ENCODE measurements around the gene DNAH7. TPM values are rescaled to one million over a fixed set of nuclear protein-coding genes. Genes with fewer than 3 reads are reported as not detected.
"Not testable (repeated sequence)": the region's sequence is repeated elsewhere in the genome, so short reads cannot be mapped to it uniquely, and the experiment has no call there.

Gene DNAH7
- total RNA-seq, 1 donor from 2014 or later: 0.12 TPM

DNA sequence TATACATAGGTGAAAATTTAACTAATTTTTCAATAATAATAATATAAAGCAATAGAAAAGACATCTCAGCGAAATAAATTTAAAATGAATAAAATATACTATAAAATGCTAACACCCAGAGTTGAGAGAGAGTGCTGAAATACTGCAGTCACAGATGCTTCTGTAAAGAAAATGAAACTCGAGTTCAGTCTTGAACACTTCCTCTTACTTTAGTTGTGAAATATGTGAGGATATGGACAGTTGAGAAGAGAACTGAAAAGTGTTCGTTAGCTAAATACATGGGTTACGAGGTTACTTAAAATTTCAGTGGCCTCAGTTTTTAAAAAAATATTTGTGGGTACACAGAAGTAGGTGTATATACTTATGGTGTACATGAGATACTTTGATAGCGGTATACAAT lies 106.8 kb downstream of the DNAH7 start:
- ATAC-seq: no peak

DNA sequence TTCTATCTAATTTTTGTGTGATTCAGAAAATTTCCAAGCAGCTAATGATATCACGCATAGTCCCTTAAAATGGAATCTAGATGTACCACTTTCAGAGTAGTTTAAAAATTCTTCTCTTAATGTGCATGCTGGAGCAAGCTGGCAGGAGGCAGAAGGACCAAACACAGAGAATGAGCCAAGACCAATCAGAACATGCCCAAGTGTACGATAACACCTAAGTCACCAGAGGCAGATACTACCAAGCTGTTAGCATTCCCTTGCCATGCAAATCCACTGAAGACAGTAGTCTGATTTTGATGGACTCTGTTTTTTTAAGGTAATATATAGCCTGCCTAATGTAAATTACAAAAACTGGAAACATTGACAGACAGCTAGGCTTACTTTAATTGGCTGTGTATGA lies 109.3 kb downstream of the DNAH7 start:
- ATAC-seq: no peak

- ATAC-seq: no peak
Measured at GRCh38 chr2:195956725-195957124, 111.9 kb downstream of the DNAH7 start.

GRCh38 chr2:195945056-195945455 lies 123.6 kb downstream of the DNAH7 start:
- no peak for ATAC-seq

GRCh38 chr2:195937176-195937575 lies 131.5 kb downstream of the DNAH7 start:
- no peak for ATAC-seq

DNA sequence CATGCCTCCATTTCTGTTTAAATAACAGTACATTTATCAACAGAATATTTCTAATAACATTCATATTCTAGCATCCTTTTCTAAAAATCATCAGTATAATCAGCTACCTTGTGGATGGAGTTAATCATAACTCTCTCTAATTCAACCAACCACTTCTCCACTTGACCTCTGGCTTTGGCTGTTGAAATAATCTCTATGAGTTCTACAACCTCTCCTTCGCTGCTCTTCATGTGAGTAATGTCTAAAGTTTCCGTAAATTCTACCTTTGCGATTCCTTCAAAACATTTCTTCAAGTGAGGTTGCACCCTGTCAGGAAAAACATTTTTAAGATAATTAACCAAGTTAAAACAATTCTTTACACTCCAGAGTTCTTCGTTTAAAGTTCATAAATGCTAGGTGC lies 134.2 kb downstream of the DNAH7 start:
- no peak for ATAC-seq

GRCh38 chr2:195929531-195929930 lies 139.1 kb downstream of the DNAH7 start:
- no peak for ATAC-seq

GRCh38 chr2:195925120-195925519 lies 143.5 kb downstream of the DNAH7 start:
- ATAC-seq: no peak

- ATAC-seq: no peak
Measured at GRCh38 chr2:195923889-195924288, 144.7 kb downstream of the DNAH7 start.

DNA sequence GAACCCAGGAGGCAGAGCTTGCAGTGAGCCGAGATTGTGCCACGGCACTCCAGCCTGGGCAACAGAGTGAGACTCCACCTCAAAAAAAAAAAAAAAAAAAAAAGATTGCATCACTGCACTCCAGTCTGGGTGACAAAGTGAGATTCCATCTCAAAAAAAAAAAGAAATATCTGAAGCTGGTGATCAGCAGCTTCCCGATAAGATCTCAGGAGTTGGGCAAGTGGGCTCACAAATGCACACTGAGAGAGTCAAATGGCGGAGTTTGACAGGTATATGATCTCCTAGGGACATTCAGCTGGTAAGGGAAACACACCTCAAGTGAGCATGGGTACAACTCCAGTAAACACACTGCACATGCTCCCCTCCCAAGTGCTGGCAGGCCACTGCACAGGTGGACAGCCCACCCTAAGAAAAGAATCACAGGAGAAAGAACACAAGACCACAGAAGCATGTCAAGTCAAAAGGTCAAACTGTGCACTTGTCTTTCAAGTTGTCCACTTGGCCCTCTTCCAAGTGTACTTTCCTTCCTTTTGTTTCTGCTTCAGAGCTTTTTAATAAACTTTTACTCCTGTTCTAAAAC lies 151.5 kb downstream of the DNAH7 start:
- not testable (repeated sequence) for ATAC-seq

- no peak for ATAC-seq
Measured at GRCh38 chr2:195912079-195912478, 156.6 kb downstream of the DNAH7 start.

DNA sequence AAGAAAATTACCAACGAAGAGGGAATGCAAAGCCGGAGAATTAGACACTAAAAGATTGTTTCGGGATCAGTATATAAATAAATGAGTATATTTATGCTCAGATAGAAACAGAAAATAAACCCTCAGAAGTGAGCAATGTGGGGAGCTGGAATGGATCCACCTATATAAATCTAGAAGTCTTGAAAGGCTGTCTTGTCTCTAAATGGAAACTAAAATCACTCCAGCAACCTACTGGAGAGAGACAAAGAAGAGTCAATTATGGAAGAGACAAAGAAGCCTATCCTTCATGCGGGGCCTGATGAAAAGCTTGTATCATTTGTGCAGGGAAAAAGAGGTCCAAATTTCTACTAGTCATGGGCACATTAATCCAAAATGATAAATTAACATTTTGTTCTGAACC lies 158.1 kb downstream of the DNAH7 start:
- no peak for ATAC-seq

DNA sequence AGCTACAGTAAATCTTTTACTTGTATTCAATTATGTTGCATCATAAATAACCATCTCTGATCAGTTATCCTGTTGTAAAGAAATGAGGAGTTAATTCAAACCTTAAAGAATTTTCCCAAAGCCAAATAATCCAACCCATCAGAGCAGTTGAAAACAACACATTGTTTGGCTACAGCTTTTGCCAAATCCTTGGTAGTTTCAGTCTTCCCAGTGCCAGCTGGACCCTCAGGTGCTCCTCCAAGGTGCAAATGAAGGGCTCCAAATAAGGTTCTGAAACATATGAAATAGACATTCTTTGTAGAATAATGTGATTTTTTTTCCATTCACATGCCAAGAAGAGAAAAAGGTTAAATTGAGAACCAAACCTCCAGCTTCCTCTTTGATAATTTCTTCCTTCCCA lies 158.7 kb downstream of the DNAH7 start:
- no peak for ATAC-seq

DNA sequence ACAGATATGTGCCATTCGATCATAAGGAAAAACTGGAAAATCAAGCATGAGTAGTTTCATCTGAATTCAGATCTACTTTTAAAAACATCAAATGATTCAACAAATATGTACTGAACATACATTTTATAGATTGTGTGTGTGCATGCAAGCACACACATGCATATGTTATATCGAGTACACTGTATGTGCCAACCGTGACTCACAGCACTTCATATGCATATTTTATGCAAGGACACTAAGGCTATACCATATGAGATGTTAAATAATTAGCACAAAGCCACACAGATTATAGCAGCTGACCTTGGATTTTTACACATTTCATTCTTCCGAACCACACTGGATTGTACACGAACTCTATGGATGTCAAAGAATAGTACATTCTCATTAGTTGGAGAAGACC lies 161.2 kb downstream of the DNAH7 start:
- ATAC-seq: no peak

DNA sequence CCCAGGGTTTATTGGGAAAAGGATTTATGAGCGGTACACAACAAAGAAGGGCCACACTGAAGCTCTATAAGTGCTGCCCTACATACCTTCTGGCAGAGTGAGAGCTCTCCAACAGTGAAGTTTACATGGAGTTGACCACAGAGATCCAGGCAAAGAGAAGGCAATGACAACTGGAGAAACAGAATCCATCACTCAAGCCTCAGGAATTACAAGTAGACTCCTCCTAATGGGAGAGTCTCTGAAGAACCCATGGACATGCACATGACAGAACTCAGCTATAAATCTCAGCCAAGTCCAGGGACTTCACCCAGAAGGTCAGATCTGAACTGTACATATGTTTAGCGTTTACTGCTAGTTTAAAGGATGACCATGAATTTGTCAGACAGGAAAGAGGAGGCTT lies 164.7 kb downstream of the DNAH7 start:
- no peak for ATAC-seq

DNA sequence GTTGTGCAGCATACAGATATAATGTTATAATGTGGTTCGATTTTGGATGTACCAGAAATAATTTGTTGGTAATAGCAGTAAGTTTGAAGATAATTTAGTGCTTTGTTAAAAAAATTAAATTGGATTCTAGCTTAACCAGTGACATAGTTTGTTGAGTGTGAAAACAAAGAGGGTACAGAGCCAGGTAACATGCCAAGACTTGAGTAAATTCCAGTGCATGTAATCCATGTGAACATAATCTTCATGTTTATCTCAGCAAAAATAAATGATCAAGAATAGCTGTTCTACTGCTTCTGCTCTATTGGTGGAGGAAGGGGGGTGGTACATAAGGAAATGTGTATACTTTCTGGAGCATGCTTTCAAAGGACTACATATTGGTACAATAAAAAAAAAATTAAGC lies 165.8 kb downstream of the DNAH7 start:
- ATAC-seq: no peak

- no peak for ATAC-seq
Measured at GRCh38 chr2:195899226-195899625, 169.4 kb downstream of the DNAH7 start.

- no peak for ATAC-seq
Measured at GRCh38 chr2:195898505-195899191, 170.0 kb downstream of the DNAH7 start.

- no peak for ATAC-seq
Measured at GRCh38 chr2:195891081-195891480, 177.6 kb downstream of the DNAH7 start.

- ATAC-seq: no peak
Measured at GRCh38 chr2:195879153-195879552, 189.5 kb downstream of the DNAH7 start.

DNA sequence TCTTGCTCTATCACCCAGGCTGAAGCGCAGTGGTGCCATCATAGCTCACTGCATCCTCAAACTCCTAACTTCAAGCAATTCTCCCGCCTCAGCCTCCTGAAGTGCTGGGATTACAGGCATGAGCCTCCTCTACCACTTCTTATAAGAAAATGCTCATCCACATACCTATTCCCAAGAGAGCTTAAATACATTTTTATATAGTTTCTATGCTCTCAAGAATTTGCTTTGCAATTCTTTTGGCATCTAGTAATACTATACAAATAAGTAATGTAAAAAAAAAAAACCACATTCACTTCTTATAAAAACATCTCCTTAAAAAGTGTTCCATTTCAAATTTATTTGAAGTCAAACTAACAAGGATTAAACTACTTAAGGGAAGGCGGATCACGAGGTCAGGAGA lies 197.3 kb downstream of the DNAH7 start:
- no peak for ATAC-seq

DNA sequence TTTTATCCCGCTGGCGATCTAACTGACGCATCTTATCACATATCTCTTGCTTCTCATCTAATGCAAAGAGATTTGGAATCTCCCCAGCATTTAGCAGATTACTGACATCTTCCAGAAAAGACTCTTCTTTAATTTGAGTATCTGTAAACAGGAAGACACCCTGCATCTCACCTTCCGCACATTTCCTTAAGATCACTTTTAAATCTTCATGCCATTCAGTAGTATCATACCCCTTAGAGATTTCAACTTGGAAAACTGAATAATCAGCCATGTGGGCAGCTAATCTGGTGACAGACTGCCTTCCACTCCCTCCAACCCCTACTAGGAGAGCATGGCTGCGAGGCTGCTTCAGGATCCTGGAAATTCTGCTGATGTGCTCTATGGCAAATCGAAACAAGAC lies 204.3 kb downstream of the DNAH7 start:
- ATAC-seq: no peak

DNA sequence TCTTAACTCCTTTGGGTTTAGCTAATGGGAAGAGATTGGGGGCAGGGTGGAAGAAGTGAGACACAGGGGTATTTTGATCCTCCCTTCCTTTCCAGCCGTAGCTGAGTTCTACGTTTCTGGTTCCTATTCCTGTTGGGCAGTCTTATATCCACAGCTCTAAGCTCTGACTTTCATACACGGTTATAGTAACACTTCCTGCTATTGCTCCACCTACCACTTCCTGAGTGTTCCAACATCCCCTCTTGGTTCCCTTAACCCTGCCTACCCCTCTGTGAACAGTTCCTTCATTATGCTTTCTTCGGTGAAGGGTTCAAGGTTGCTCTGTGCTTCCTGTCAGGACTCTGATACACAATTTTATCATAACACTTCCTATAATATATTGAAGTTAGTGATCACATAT lies 205.1 kb downstream of the DNAH7 start:
- no peak for ATAC-seq

DNA sequence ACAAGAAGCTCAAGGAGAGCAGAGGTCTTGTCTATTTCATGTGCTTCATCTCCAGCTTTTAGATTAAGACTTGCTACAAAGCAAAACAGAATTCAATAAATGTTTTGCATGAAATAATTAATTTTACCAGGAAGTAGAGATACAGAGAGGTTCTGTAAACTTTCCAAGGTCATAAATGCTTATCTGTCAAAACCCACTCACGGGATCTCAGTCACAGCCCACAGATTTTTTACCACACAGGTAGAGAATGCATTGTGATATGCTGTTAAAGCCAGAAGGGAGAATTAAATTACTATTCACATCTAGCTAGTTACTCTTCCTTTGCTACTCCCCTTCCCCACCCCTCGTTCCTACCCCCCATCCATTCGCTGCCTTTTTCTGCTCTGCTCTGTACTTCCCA lies 205.5 kb downstream of the DNAH7 start:
- no peak for ATAC-seq

DNA sequence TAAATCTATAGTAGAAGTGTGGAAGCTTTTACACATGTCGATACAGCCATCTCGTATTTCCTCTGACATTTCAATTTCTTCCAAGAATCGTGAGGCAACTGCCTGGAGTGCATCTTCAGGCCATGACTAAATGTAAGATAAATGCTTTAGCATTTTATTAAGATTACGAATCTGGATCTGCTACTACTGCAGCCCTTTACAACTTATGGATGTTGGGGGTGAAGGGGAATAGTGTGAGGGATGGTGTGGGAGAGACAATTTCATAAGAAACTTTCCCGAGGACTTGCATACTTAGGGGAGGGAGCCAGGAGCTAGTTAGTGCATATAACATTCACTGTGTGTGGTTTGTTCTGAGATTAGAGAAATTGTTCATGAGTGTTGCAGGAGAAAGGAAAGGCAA lies 206.8 kb downstream of the DNAH7 start:
- no peak for ATAC-seq

Measured in esophagus mucosa (tissue), 1 donor.